ENCODE data around the gene ARL5A. TPM values are rescaled to one million over a fixed set of nuclear protein-coding genes. Genes with fewer than 3 reads are reported as not detected.

The ARL5A gene
- total and polyA plus RNA-seq, 2 donors (not counting 3 experiments of a cell fraction or from before 2014, with no cell fraction given), result 25.8 to 73.2 TPM

DNA sequence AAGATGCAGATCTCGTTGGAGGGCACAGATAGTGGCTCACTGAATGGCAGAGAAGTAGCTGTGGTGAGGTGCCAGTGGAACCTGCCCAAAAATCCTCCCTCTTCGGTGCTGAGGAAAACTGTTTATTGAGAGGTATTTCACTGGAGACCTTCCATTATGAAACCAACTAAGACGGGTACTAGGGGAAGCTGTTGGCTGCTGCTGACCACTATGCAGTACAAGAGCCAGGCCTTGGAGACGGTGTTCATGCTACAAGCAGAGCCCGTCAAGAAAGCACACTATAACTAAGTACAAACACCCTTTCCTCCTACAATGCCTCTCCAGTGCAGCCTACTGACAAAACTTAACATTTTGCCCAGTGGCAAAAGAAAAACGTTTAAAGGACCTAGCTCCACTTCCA is 4.6 kb downstream of the ARL5A start:
- CTCF ChIA-PET, result interaction anchor here (4.5 kb wide), 1 partner anchor 17 kb away, joined by 27 read pairs; no protein-coding TSS in a partner anchor
- intact Hi-C loops (cut with micrococcal nuclease) (no loop called here), dilution Hi-C loops (cut with MboI; ENCODE audit: extremely low pct_ligation_motif_present, low sequenced_read_pairs) (no loop called here)
- Histone ChIP-seq H2AFZ (ENCODE audit: low read depth, low read length) (no peak overlapping the region), H3K36me3 (ENCODE audit: control insufficient read depth in 2 of 2, extremely low read depth in 1 of 2, insufficient read depth in 2 of 2, low read length in 2 of 2) (no peaks in the 10 kb centered on the region), H3K9me1 (replicated peaks; ENCODE audit: control insufficient read depth, extremely low read depth, insufficient read depth, low read length) (no peaks in the 10 kb centered on the region), H3K79me2 (ENCODE audit: control insufficient read depth, insufficient read depth, low read length) (peaks cover 91% of the 10 kb centered on the region), H3K9ac (replicated peaks; ENCODE audit: extremely low read depth, insufficient read depth, low read length) (no peak overlapping the region), H3K9me3 (replicated peaks; ENCODE audit: control insufficient read depth, insufficient read depth, low read length) (no peaks in the 10 kb centered on the region), H3K4me3 (replicated peaks in 1 of 3; ENCODE audit: insufficient read depth in 1 of 3, low read depth in 1 of 3, low read length in 3 of 3) (no peak overlapping the region), H3K4me1 (ENCODE audit: control insufficient read depth, extremely low read depth, insufficient read depth, low read length) (peaks cover 30% of the 10 kb centered on the region), H3K27ac (ENCODE audit: insufficient read depth, low read depth, low read length) (no peak overlapping the region), H3K4me2 (ENCODE audit: insufficient read depth, low read length) (no peak overlapping the region), H4K20me1 (replicated peaks; ENCODE audit: control insufficient read depth, extremely low read depth, insufficient read depth, low read length) (peaks cover 11% of the 10 kb centered on the region), H3K27me3 (ENCODE audit: control insufficient read depth in 2 of 2, insufficient read depth in 2 of 2, low read length in 2 of 2) (no peaks in the 10 kb centered on the region)
- no peak for TF ChIP-seq POLR2AphosphoS5 (IDR thresholded peaks at IDR 0.05; ENCODE audit: insufficient read depth, low read depth, low read length)
- no peak for TF ChIP-seq FOS (IDR thresholded peaks at IDR 0.05; ENCODE audit: borderline replicate concordance, insufficient read depth, low read length)
- TF ChIP-seq GATA2 (IDR thresholded peaks at IDR 0.05; ENCODE audit: insufficient read depth, insufficient read length, low read depth, low read length), result no peak
- BruUV-seq (replicated peaks), result no TSS peak
- no peak for FAIRE-seq
- POLR2A ChIA-PET, result no interaction called here
- peak; percentile 38 for DNase-seq (ENCODE audit: low read depth, low spot score)

DNA sequence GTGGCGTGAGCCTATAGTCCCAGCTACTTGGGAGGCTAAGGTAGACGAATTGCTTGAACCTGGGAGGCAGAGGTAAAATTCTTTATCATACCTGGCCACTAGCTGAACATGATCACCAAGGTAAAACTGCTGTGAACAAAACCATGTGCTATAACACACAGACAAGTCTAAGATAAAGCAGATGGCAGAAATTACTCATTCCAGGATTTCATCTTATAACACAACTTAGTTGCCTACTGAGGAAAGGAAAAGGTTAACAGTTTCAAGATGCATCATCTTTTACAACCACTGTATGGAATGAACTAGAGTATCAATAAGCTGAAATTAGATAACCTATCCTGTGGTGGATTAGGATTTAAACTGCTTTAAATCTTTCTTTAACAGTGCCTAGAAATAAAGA is 8.3 kb downstream of the ARL5A start:
- Histone ChIP-seq H4K20me1 (replicated peaks; ENCODE audit: control insufficient read depth, extremely low read depth, insufficient read depth, low read length) (peaks cover 20% of the 10 kb centered on the region), H3K4me2 (ENCODE audit: insufficient read depth, low read length) (no peak overlapping the region), H3K9ac (replicated peaks; ENCODE audit: extremely low read depth, insufficient read depth, low read length) (no peak overlapping the region), H3K36me3 (ENCODE audit: control insufficient read depth in 2 of 2, extremely low read depth in 1 of 2, insufficient read depth in 2 of 2, low read length in 2 of 2) (peaks cover 0 to 5% of the 10 kb centered on the region in 2 experiments), H3K4me1 (ENCODE audit: control insufficient read depth, extremely low read depth, insufficient read depth, low read length) (peaks cover 11% of the 10 kb centered on the region), H3K79me2 (ENCODE audit: control insufficient read depth, insufficient read depth, low read length) (peaks cover 92% of the 10 kb centered on the region), H3K9me1 (replicated peaks; ENCODE audit: control insufficient read depth, extremely low read depth, insufficient read depth, low read length) (no peaks in the 10 kb centered on the region), H3K27me3 (ENCODE audit: control insufficient read depth in 2 of 2, insufficient read depth in 2 of 2, low read length in 2 of 2) (no peaks in the 10 kb centered on the region), H3K9me3 (replicated peaks; ENCODE audit: control insufficient read depth, insufficient read depth, low read length) (no peaks in the 10 kb centered on the region), H2AFZ (ENCODE audit: low read depth, low read length) (no peak overlapping the region), H3K4me3 (replicated peaks in 1 of 3; ENCODE audit: insufficient read depth in 1 of 3, low read depth in 1 of 3, low read length in 3 of 3) (no peak overlapping the region), H3K27ac (ENCODE audit: insufficient read depth, low read depth, low read length) (no peak overlapping the region)
- dilution Hi-C loops (cut with MboI; ENCODE audit: extremely low pct_ligation_motif_present, low sequenced_read_pairs), result no loop called here
- DNase-seq (ENCODE audit: low read depth, low spot score) (no peak), FAIRE-seq (no peak)
- TF ChIP-seq MYC (IDR thresholded peaks at IDR 0.05; ENCODE audit: low read depth, low read length), result no peak
- TF ChIP-seq, protein P1, sequence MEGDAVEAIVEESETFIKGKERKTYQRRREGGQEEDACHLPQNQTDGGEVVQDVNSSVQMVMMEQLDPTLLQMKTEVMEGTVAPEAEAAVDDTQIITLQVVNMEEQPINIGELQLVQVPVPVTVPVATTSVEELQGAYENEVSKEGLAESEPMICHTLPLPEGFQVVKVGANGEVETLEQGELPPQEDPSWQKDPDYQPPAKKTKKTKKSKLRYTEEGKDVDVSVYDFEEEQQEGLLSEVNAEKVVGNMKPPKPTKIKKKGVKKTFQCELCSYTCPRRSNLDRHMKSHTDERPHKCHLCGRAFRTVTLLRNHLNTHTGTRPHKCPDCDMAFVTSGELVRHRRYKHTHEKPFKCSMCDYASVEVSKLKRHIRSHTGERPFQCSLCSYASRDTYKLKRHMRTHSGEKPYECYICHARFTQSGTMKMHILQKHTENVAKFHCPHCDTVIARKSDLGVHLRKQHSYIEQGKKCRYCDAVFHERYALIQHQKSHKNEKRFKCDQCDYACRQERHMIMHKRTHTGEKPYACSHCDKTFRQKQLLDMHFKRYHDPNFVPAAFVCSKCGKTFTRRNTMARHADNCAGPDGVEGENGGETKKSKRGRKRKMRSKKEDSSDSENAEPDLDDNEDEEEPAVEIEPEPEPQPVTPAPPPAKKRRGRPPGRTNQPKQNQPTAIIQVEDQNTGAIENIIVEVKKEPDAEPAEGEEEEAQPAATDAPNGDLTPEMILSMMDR (IDR thresholded peaks at IDR 0.05; ENCODE audit: extremely low read depth in 1 of 2, insufficient read depth in 1 of 2, low read depth in 1 of 2, low read length in 2 of 2), result no peak
- TF ChIP-seq, protein P2, sequence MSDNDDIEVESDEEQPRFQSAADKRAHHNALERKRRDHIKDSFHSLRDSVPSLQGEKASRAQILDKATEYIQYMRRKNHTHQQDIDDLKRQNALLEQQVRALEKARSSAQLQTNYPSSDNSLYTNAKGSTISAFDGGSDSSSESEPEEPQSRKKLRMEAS (IDR thresholded peaks at IDR 0.05; ENCODE audit: insufficient read depth, insufficient read length), result no peak
- TF ChIP-seq GATA2 (IDR thresholded peaks at IDR 0.05; ENCODE audit: insufficient read depth, insufficient read length, low read depth, low read length), result no peak
- TF ChIP-seq JUN (IDR thresholded peaks at IDR 0.05; ENCODE audit: borderline replicate concordance, insufficient read depth, insufficient read length, low read depth), result no peak
- no peak for TF ChIP-seq FOS (IDR thresholded peaks at IDR 0.05; ENCODE audit: borderline replicate concordance, insufficient read depth, low read length)
- no peak for TF ChIP-seq POLR2A (IDR thresholded peaks at IDR 0.05; ENCODE audit: low read depth, low read length)
- TF ChIP-seq POLR2AphosphoS5 (IDR thresholded peaks at IDR 0.05; ENCODE audit: insufficient read depth, low read depth, low read length), result no peak
- TF ChIP-seq EZH2 (IDR thresholded peaks at IDR 0.05; ENCODE audit: borderline replicate concordance, low read depth, low read length, severe bottlenecking), result no peak
- POLR2A ChIA-PET, result interaction anchor here (0.7 kb wide), 1 partner anchor 59 kb away, joined by 3 read pairs; no protein-coding TSS in a partner anchor
- intact Hi-C loops (cut with micrococcal nuclease), result no loop called here
- CTCF ChIA-PET, result interaction anchor here (1.6 kb wide), 1 partner anchor 13 kb away, joined by 4 read pairs; no protein-coding TSS in a partner anchor
- no TSS peak for BruUV-seq (replicated peaks)
